SK-N-SH (cell line): ENCODE data around the gene POLR3C. TPM values are rescaled to one million over a fixed set of nuclear protein-coding genes. Genes with fewer than 3 reads are reported as not detected.
A peak's percentile ranks its signal among the peaks of the same experiment; 100 is the strongest.

Experiments used
- CTCF ChIA-PET: fragments of 300-600, 350-600 bp; formaldehyde crosslinking; extraction: SDS; loops from one replicate; lab custom pipeline; 2021; lab: Yijun Ruan, JAX
- POLR2A ChIA-PET: fragments of 350-600 bp; sonication (Branson Sonifier 250); formaldehyde crosslinking; extraction: SDS; loops from one replicate; lab custom pipeline; 2020; ENCODE audit warnings: antibody characterized with exemption, inconsistent platforms; lab: Yijun Ruan, JAX
- DNase-seq: peaks from one replicate; pipeline ENCODE4 v3.0.0; 2012
- H2AFZ ChIP-seq: fragments of 200-600 bp; sonication (generic); 2 replicates; pipeline ENCODE4 v1.8.1; 2016; ENCODE audit warnings: antibody characterized with exemption, mild to moderate bottlenecking, low read depth
- H3F3A ChIP-seq: fragments of 200-600 bp; sonication (generic); replicated peaks from 2 replicates; pipeline ENCODE3; 2016; ENCODE audit warnings: antibody characterized with exemption, mild to moderate bottlenecking; ENCODE audit not compliant: insufficient read depth
- H3K27ac ChIP-seq, 2 experiments: fragments of 200-500 bp in 1 of 2; fragments of 200-600 bp in 1 of 2; sonication (Bioruptor generic) in 1 of 2; sonication (generic), shearing (Covaris generic) in 1 of 2; 2 replicates each; pipeline versions ENCODE4 v1.5.1 to v1.6.1; 2014 to 2016; ENCODE audit warnings: low read depth in 2 of 2, inconsistent platforms in 1 of 2, low read length in 1 of 2, mild to moderate bottlenecking in 1 of 2, mixed read lengths in 1 of 2
- H3K27me3 ChIP-seq: fragments of 200-600 bp; sonication (generic), shearing (Covaris generic); 2 replicates; pipeline ENCODE4 v1.6.1; 2016; ENCODE audit warnings: mixed run types; ENCODE audit not compliant: insufficient read depth
- H3K36me3 ChIP-seq, 2 experiments: fragments of 200-500 bp in 1 of 2; fragments of 200-600 bp in 1 of 2; sonication (Bioruptor generic) in 1 of 2; sonication (generic) in 1 of 2; replicated peaks in 1 of 2; 2 replicates each; pipeline versions ENCODE3 to v1.5.1; 2014 to 2016; ENCODE audit warnings: low read length in 1 of 2, mild to moderate bottlenecking in 1 of 2; ENCODE audit not compliant: insufficient read depth in 2 of 2, control insufficient read depth in 1 of 2
- H3K4me1 ChIP-seq, 2 experiments: fragments of 200-500 bp in 1 of 2; fragments of 200-600 bp in 1 of 2; sonication (Bioruptor generic) in 1 of 2; sonication (generic), shearing (Covaris generic) in 1 of 2; 2 replicates each; pipeline versions ENCODE4 v1.5.1 to v1.6.1; 2014 to 2016; ENCODE audit warnings: low read depth in 1 of 2, low read length in 1 of 2, mixed run types in 1 of 2; ENCODE audit not compliant: insufficient read depth in 2 of 2, control insufficient read depth in 1 of 2
- H3K4me2 ChIP-seq: fragments of 200-600 bp; sonication (generic), shearing (Covaris generic); 2 replicates; pipeline ENCODE4 v1.6.1; 2017; ENCODE audit warnings: mixed run types
- H3K4me3 ChIP-seq, 2 experiments: fragments of 200-500 bp in 1 of 2; fragments of 200-600 bp in 1 of 2; sonication (Bioruptor generic) in 1 of 2; sonication (generic), shearing (Covaris generic) in 1 of 2; 2 replicates each; pipeline versions ENCODE4 v1.5.1 to v1.8.1; 2014 to 2016; ENCODE audit warnings: low read depth in 2 of 2, inconsistent platforms in 1 of 2, low read length in 1 of 2, mild to moderate bottlenecking in 1 of 2, mixed read lengths in 1 of 2, moderate library complexity in 1 of 2
- H3K79me2 ChIP-seq: fragments of 200-600 bp; sonication (generic); 2 replicates; pipeline ENCODE4 v1.8.1; 2017; ENCODE audit warnings: mild to moderate bottlenecking; ENCODE audit not compliant: insufficient read depth
- H3K9ac ChIP-seq: fragments of 200-600 bp; sonication (generic); 2 replicates; pipeline ENCODE4 v1.6.1; 2017; ENCODE audit warnings: mixed run types
- H3K9me2 ChIP-seq: fragments of 200-600 bp; sonication (generic); 2 replicates; pipeline ENCODE4 v1.6.1; 2017; ENCODE audit warnings: mixed run types
- H3K9me3 ChIP-seq: fragments of 200-600 bp; sonication (generic); 2 replicates; pipeline ENCODE4 v1.6.1; 2017; ENCODE audit warnings: mixed run types, mild to moderate bottlenecking, moderate library complexity
- H4K20me1 ChIP-seq: fragments of 200-600 bp; sonication (generic); 2 replicates; pipeline ENCODE4 v1.6.1; 2017; ENCODE audit warnings: mild to moderate bottlenecking, mixed run types; ENCODE audit not compliant: insufficient read depth
- CHD2 ChIP-seq: fragments of 150-350 bp; IDR thresholded peaks from 2 replicates; pipeline ENCODE4 v1.6.1; 2018; ENCODE audit warnings: low read length; ENCODE audit not compliant: partially characterized antibody
- CTCF ChIP-seq: fragments of 200-600 bp; sonication (generic); IDR thresholded peaks from 2 replicates; pipeline ENCODE4 v1.6.1; 2017; ENCODE audit warnings: antibody characterized with exemption, mild to moderate bottlenecking, moderate library complexity
- EZH2phosphoT487 ChIP-seq: fragments of 200-600 bp; sonication (generic); IDR thresholded peaks from 2 replicates; pipeline ENCODE4 v1.6.1; 2017; ENCODE audit warnings: low read depth, mixed run types, mild to moderate bottlenecking, antibody characterized with exemption, moderate library complexity, borderline replicate concordance
- GATA2 ChIP-seq: sonication (generic); formaldehyde crosslinking; IDR thresholded peaks from 2 replicates; pipeline ENCODE4 v1.5.0; 2020; ENCODE audit warnings: mild to moderate bottlenecking, missing genetic modification reagents
- MAX ChIP-seq: IDR thresholded peaks from 2 replicates; pipeline ENCODE4 v1.4.0; 2012; ENCODE audit warnings: low read depth
- MXI1 ChIP-seq: IDR thresholded peaks from 2 replicates; pipeline ENCODE4 v1.6.1; 2012; ENCODE audit warnings: mild to moderate bottlenecking, low read depth, low read length, improper control_type of control experiment
- NFIC ChIP-seq: IDR thresholded peaks from 2 replicates; pipeline ENCODE4 v1.4.0; 2012; ENCODE audit warnings: borderline replicate concordance
- NRF1 ChIP-seq: IDR thresholded peaks from 2 replicates; pipeline ENCODE4 v1.6.1; 2012; ENCODE audit warnings: low read depth, mild to moderate bottlenecking, low read length
- PBX3 ChIP-seq: IDR thresholded peaks from 2 replicates; pipeline ENCODE4; 2012
- POLR2AphosphoS5 ChIP-seq: IDR thresholded peaks from 2 replicates; pipeline ENCODE4 v1.6.1; 2012; ENCODE audit warnings: low read depth, low read length
- RCOR1 ChIP-seq: fragments of 150-350 bp; IDR thresholded peaks from 2 replicates; pipeline ENCODE4 v1.6.1; 2017; ENCODE audit warnings: antibody characterized with exemption, low read length
- RFX5 ChIP-seq: IDR thresholded peaks from 2 replicates; pipeline ENCODE4 v1.6.1; 2012; ENCODE audit warnings: mild to moderate bottlenecking, improper control_type of control experiment, low read length
- SIN3A ChIP-seq: IDR thresholded peaks from 2 replicates; pipeline ENCODE4 v1.6.1; 2012; ENCODE audit warnings: low read depth, mild to moderate bottlenecking, low read length, moderate library complexity, borderline replicate concordance
- YY1 ChIP-seq: IDR thresholded peaks from 2 replicates; pipeline ENCODE4 v1.4.0; 2012; ENCODE audit warnings: low read depth, mild to moderate bottlenecking
- ZBTB33 ChIP-seq: IDR thresholded peaks from 2 replicates; pipeline ENCODE4 v1.4.0; 2012; ENCODE audit warnings: low read depth, borderline replicate concordance
- WGBS: methylation state at CpG from one replicate; pipeline ENCODE4 v1.1.6; 2017; ENCODE audit warnings: low lambda C conversion rate; 5-methylcytosine and 5-hydroxymethylcytosine counted together
- polyA plus RNA-seq, 3 experiments: library from polyadenylated mRNA; depleted of rRNA; stranded (reverse); fragments of >200 nt; gene quantifications; 2 replicates each; pipeline ENCODE4 v1.2.3, GENCODE V29; 2012

POLR3C gene
- polyA plus RNA-seq, 1 of the 3 experiments (the other 2 are of a cell fraction), result 34.1 TPM

GRCh38 chr1:145885738-145886287 is 61.8 kb downstream of the POLR3C start, which contains the start of gene ANKRD35:
Gene ANKRD35, minus strand, starts transcription at chr1:145885866. Its CDS starts 108 bp downstream, at chr1:145885758.
- Histone ChIP-seq H3K4me1 (peaks cover 2 to 18% of the 10 kb centered on the region in 2 experiments; a peak in 3 of 4 replicates), H3K9ac (no peak within 1 kb of the TSS), H3K79me2 (no peaks in the 10 kb centered on the region), H3K27ac (no peak within 1 kb of the TSS), H3K9me3 (no peaks in the 10 kb centered on the region), H3K4me3 (peak within 1 kb of the TSS; percentile 60 to 72), H3K4me2 (peak within 1 kb of the TSS; percentile 87), H3K27me3 (no peaks in the 10 kb centered on the region), H4K20me1 (no peaks in the 10 kb centered on the region), H3F3A (peaks cover 7% of the 10 kb centered on the region), H2AFZ (peak within 1 kb of the TSS; percentile 92), H3K9me2 (no peaks in the 10 kb centered on the region), H3K36me3 (no peaks in the 10 kb centered on the region)
- DNase-seq, result peak; percentile 95
- TF ChIP-seq NRF1 (0 out of 2 replicates have a peak, but pooled peaks have one; percentile 15), NFIC (no peak), MXI1 (peak; percentile 65; the same call in 1 of the 2 replicates), CHD2 (no peak), EZH2phosphoT487 (no peak), SIN3A (0 out of 2 replicates have a peak, but pooled peaks have one; percentile 52), CTCF (no peak), PBX3 (peak; percentile 39)
- ChIA-PET CTCF (interaction anchor here (0.7 to 4.2 kb wide), 6 partner anchors 19 to 140 kb away, joined by 3 to 20 read pairs (median 6); partner anchors contain the start of genes ITGA10 and NUDT17), POLR2A (interaction anchor here (0.6 to 1.4 kb wide), 2 partner anchors 26 to 94 kb away, joined by 5 to 8 read pairs; partner anchors contain the start of gene PIAS3)
- under 1% methylated on average over 10 of the region's 36 CpGs for WGBS

GRCh38 chr1:145886390-145886789 is 62.4 kb downstream of the POLR3C start:
- Histone ChIP-seq H3K4me1 (peaks cover 7 to 24% of the 10 kb centered on the region in 2 experiments), H3K9me3 (no peaks in the 10 kb centered on the region), H3K9me2 (no peaks in the 10 kb centered on the region), H3K4me3 (peak overlapping the region; percentile 60 to 72), H3K27me3 (no peaks in the 10 kb centered on the region), H3K4me2 (peak overlapping the region; percentile 87), H3K36me3 (no peaks in the 10 kb centered on the region), H4K20me1 (no peaks in the 10 kb centered on the region), H3F3A (peaks cover 11% of the 10 kb centered on the region), H3K27ac (no peak overlapping the region), H2AFZ (peak overlapping the region; percentile 92), H3K79me2 (no peaks in the 10 kb centered on the region), H3K9ac (no peak overlapping the region)
- TF ChIP-seq NFIC (no peak), RCOR1 (no peak), GATA2 (no peak), EZH2phosphoT487 (no peak), MAX (no peak), POLR2AphosphoS5 (no peak), RFX5 (no peak), ZBTB33 (no peak), YY1 (no peak)
- POLR2A ChIA-PET, result interaction anchor here (1.4 kb wide), 1 partner anchor 27 kb away, joined by 8 read pairs; the partner anchor contains the start of gene PIAS3
- CTCF ChIA-PET, result interaction anchor here (1.1 to 4.2 kb wide), 4 partner anchors 23 to 121 kb away, joined by 3 to 20 read pairs (median 12); partner anchors contain the start of genes ITGA10 and NUDT17
- DNase-seq, result no peak
- 52% methylated on average over 11 of the region's 11 CpGs for WGBS
